Pancreas (tissue), 10 donors: ENCODE data around the gene RABEPK. TPM values are rescaled to one million over a fixed set of nuclear protein-coding genes. Genes with fewer than 3 reads are reported as not detected.
"Not testable (repeated sequence)": the region's sequence is repeated elsewhere in the genome, so short reads cannot be mapped to it uniquely, and the experiment has no call there.

Experiments
- ATAC-seq, 4 donors: fragments of 200-7000 bp; cut with Tn5 transposase; one replicate each; pipeline versions ENCODE4 v1.8.0 to v1.9.1; 2020; ENCODE audit warnings: mild to moderate bottlenecking in 4 of 4, moderate library complexity in 4 of 4
- DNase-seq, 6 donors: peaks; one replicate each; pipeline ENCODE4 v3.0.0-alpha.2; 2020
- FAIRE-seq: peaks from 2 replicates; lab custom pipeline; 2012; peaks lifted over from hg19 to GRCh38; lab: Jason Lieb, UNC
- H3K27ac ChIP-seq, 4 donors: fragments of 200-600 bp; sonication (generic); 1 replicate in 3 of 4; 2 replicates in 1 of 4; pipeline versions ENCODE4 v1.5.0 to v1.8.0; 2020
- H3K27me3 ChIP-seq, 4 donors: fragments of 200-600 bp; one replicate each; pipeline ENCODE4 v1.8.0; 2021
- H3K36me3 ChIP-seq, 3 donors: fragments of 200-600 bp; sonication (generic) in 1 of 3; one replicate each; pipeline versions ENCODE4 v1.5.0 to v1.8.0; 2020 to 2021
- H3K4me1 ChIP-seq, 3 donors: fragments of 200-600 bp; one replicate each; pipeline ENCODE4 v1.8.0; 2021
- H3K4me3 ChIP-seq, 4 donors: fragments of 200-600 bp; sonication (generic) in 2 of 4; one replicate each; pipeline versions ENCODE4 v1.5.0 to v1.8.0; 2020 to 2021
- H3K9me3 ChIP-seq, 4 donors: fragments of 200-600 bp; one replicate each; pipeline ENCODE4 v1.8.0; 2021
- CTCF ChIP-seq, 4 donors: fragments of 200-600 bp; sonication (generic) in 3 of 4; IDR thresholded peaks; one replicate each; pipeline versions ENCODE4 v1.5.0 to v1.8.0; 2021; ENCODE audit warnings: antibody characterized with exemption in 4 of 4
- WGBS, 2 donors: extraction: QIAGEN DNeasy Blood & Tissue Kit; methylation state at CpG; one replicate each; pipeline ENCODE4 v1.1.7; 2013; 5-methylcytosine and 5-hydroxymethylcytosine counted together
- intact Hi-C, 3 donors: fragments of 100-400 bp; cut with DNase I; formaldehyde crosslinking; loops; one replicate each; pipeline versions ENCODE4 v1.11.1 to v1.14.2; 2022
- polyA plus RNA-seq, 2 donors: library from polyadenylated mRNA; stranded (reverse); fragments of 200-250 nt; gene quantifications; one replicate each; pipeline ENCODE4 v1.2.3, GENCODE V29; 2013
- total RNA-seq, 6 donors: library from RNA; stranded (reverse); fragmentation: NEBNext Ultra II Directional in 4 of 6; extraction: Animal tissue kit (Norgen Biotek cat#: 25700) in 4 of 6; gene quantifications; one replicate each; pipeline versions ENCODE4 v1.2.1 to v1.2.4, GENCODE V29; 2021 to 2023
- donor health status: healthy with polysubstance abuse.
- donor health status: DM: no; HTN: no; CAD: no; lungs with moderate emphysema.
- donor health status: DM: no; HTN: no; CAD: no.
- donor health status: control.
- donor health status: control.
- donor health status: Bipolar disorder and iron deficiency.
- donor health status: DM: yes; HTN: yes; CAD: no.
- donor health status: DM: no; HTN: no; CAD: no.
- donor health status: DM: no; HTN: no; CAD: no.
- donor health status: DM: yes; HTN: yes; CAD: no.

Gene RABEPK
- total and polyA plus RNA-seq, 8 donors: 4.1 to 13.8 (median 7.5) TPM

GRCh38 chr9:125261501-125262293 lies 61.4 kb downstream of the RABEPK start, which contains the start of gene GAPVD1:
Gene GAPVD1, plus strand, starts transcription at chr9:125261826. Its CDS starts 37,096 bp downstream, at chr9:125298922.
- H3K9me3 ChIP-seq: no peaks in the 10 kb centered on the region
- ATAC-seq (peak; percentile 99 to 100 (median 100)), FAIRE-seq (no peak), DNase-seq (peak; percentile 81 to 96 (median 90))
- peak within 1 kb of the TSS; percentile 56 to 79 (median 68) for H3K27ac ChIP-seq
- no peaks in the 10 kb centered on the region for H3K27me3 ChIP-seq
- TF ChIP-seq CTCF (IDR thresholded peaks at IDR 0.05): peak in 3 of 4 donors; percentile 21 to 44 (median 24)
- intact Hi-C loops: no loop called here
- H3K4me1 ChIP-seq: peaks cover 0 to 8% (median 6%) of the 10 kb centered on the region in 3 donors
- 1% methylated on average over 60 to 72 of the region's 72 CpGs for WGBS, 2 donors
- H3K4me3 ChIP-seq: peak within 1 kb of the TSS; percentile 64 to 97 (median 88)
- H3K36me3 ChIP-seq: no peaks in the 10 kb centered on the region

- peak overlapping the region; percentile 64 to 97 (median 88) for H3K4me3 ChIP-seq
- no peaks in the 10 kb centered on the region for H3K9me3 ChIP-seq
- FAIRE-seq: no peak
- no peak for DNase-seq
- no peaks in the 10 kb centered on the region for H3K27me3 ChIP-seq
- no peak for TF ChIP-seq CTCF (IDR thresholded peaks at IDR 0.05)
- H3K4me1 ChIP-seq: peaks cover 0 to 8% (median 6%) of the 10 kb centered on the region in 3 donors
- peak in 2 of 4 donors; percentile 5 to 20 for ATAC-seq
- peak overlapping the region in 1 of 4 donors; percentile 56 for H3K27ac ChIP-seq
- WGBS, 2 donors: 5% methylated on average over 11 of the region's 11 CpGs
- intact Hi-C loops: no loop called here
- no peaks in the 10 kb centered on the region for H3K36me3 ChIP-seq
Observed at GRCh38 chr9:125262294-125262991, 62.1 kb downstream of the RABEPK start.

- WGBS, 2 donors: 90 to 93% methylated on average over 7 of the region's 7 CpGs
- H3K4me3 ChIP-seq, H3K27me3 ChIP-seq, H3K27ac ChIP-seq, H3K9me3 ChIP-seq, intact Hi-C loops, DNase-seq, H3K36me3 ChIP-seq, FAIRE-seq, ATAC-seq: not testable (repeated sequence)
- peaks cover 0 to 11% (median 8%) of the 10 kb centered on the region in 3 donors for H3K4me1 ChIP-seq
Observed at GRCh38 chr9:125264068-125264467, 63.7 kb downstream of the RABEPK start.

- 71 to 79% methylated on average over 6 of the region's 6 CpGs for WGBS, 2 donors
- ATAC-seq (no peak), FAIRE-seq (no peak), DNase-seq (no peak)
- Histone ChIP-seq H3K36me3 (no peaks in the 10 kb centered on the region), H3K4me3 (no peak overlapping the region), H3K4me1 (peaks cover 0 to 31% (median 24%) of the 10 kb centered on the region in 3 donors), H3K27ac (no peak overlapping the region), H3K9me3 (no peaks in the 10 kb centered on the region), H3K27me3 (no peaks in the 10 kb centered on the region)
- intact Hi-C loops: no loop called here
- no peak for TF ChIP-seq CTCF (IDR thresholded peaks at IDR 0.05)
Observed at GRCh38 chr9:125268394-125269013, 68.2 kb downstream of the RABEPK start.

DNA sequence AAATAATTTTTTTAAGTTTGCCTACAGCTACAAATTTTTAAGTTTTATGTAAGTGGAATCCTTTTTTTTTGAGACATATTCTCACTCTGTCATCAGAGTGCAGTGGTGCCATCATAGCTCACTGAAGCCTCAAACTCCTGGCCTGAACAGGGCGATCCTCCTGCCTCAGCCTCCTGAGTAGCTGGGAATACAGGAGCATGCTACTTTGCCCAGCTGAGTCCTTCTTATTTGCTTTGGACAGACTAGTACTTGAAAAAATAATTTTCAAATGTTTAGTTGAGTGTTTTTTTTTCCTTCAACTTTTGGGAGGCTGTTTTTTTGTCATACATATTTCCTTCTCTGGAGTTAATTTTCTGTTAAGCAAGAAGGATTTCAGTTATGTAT lies 68.7 kb downstream of the RABEPK start:
- no peak for TF ChIP-seq CTCF (IDR thresholded peaks at IDR 0.05)
- intact Hi-C loops: no loop called here
- no peak for DNase-seq
- H3K4me1 ChIP-seq: peaks cover 0 to 31% (median 24%) of the 10 kb centered on the region in 3 donors
- H3K4me3 ChIP-seq: no peak overlapping the region
- no peaks in the 10 kb centered on the region for H3K27me3 ChIP-seq
- no peaks in the 10 kb centered on the region for H3K36me3 ChIP-seq
- no peak overlapping the region for H3K27ac ChIP-seq
- FAIRE-seq: no peak
- 90% methylated on average over 1 of the region's 1 CpG for WGBS, 2 donors
- no peak for ATAC-seq
- no peaks in the 10 kb centered on the region for H3K9me3 ChIP-seq
